ENCODE measurements around the gene FAM120B. TPM values are rescaled to one million over a fixed set of nuclear protein-coding genes. Genes with fewer than 3 reads are reported as not detected.

Gene FAM120B
- total RNA-seq, 5 donors from 2014 or later (not counting 1 experiment from before 2014, with no cell fraction given): 34.1 to 39.8 (median 38.0) TPM

GRCh38 chr6:170267688-170268087 is 38.9 kb upstream of the FAM120B start:
- H3K4me3 Mint-ChIP-seq: no peak overlapping the region
- ChIA-PET CTCF (interaction anchor here in 1 of 2 donors (0.7 kb wide), 1 partner anchor 8 kb away, joined by 3 read pairs; no protein-coding TSS in a partner anchor), POLR2A (no interaction called here)
- H3K9me3 ChIP-seq: no peaks in the 10 kb centered on the region
- peaks cover 16 to 19% (median 17%) of the 10 kb centered on the region in 3 donors for H3K4me1 Mint-ChIP-seq
- no peak for DNase-seq
- 74% methylated on average over 11 of the region's 14 CpGs for WGBS (ENCODE audit: insufficient coverage)
- H3K4me1 ChIP-seq (ENCODE audit: control insufficient read depth in 1 of 2, extremely low read depth in 1 of 2, insufficient read depth in 2 of 2, low read length in 2 of 2): peaks cover 0 to 20% of the 10 kb centered on the region in 2 experiments
- H3K36me3 Mint-ChIP-seq: no peaks in the 10 kb centered on the region
- no peaks in the 10 kb centered on the region for H3K36me3 ChIP-seq (ENCODE audit: control insufficient read depth in 2 of 2, extremely low read depth in 1 of 2, insufficient read depth in 1 of 2, low read length in 1 of 2)
- no peaks in the 10 kb centered on the region for H3K9me3 Mint-ChIP-seq
- peaks cover 0 to 65% of the 10 kb centered on the region in 2 experiments for H3K27me3 ChIP-seq (replicated peaks in 1 of 2; ENCODE audit: control insufficient read depth in 2 of 2, extremely low read depth in 1 of 2, insufficient read depth in 2 of 2, low read length in 1 of 2)
- H3K4me3 ChIP-seq (ENCODE audit: control insufficient read depth in 1 of 2, extremely low read depth in 1 of 2, low read length in 1 of 2): no peak overlapping the region
- ATAC-seq (replicated peaks in 1 of 4): no peak
- H3K27ac ChIP-seq (ENCODE audit: low read length): no peak overlapping the region
- peaks cover 5 to 24% of the 10 kb centered on the region in 2 donors for H3K27me3 Mint-ChIP-seq
- no peak overlapping the region for H3K27ac Mint-ChIP-seq

GRCh38 chr6:170268216-170269129 is 38.1 kb upstream of the FAM120B start:
- H3K36me3 ChIP-seq (ENCODE audit: control insufficient read depth in 2 of 2, extremely low read depth in 1 of 2, insufficient read depth in 1 of 2, low read length in 1 of 2): no peaks in the 10 kb centered on the region
- ATAC-seq (replicated peaks in 1 of 4) (no peak), DNase-seq (no peak)
- Mint-ChIP-seq H3K36me3 (no peaks in the 10 kb centered on the region), H3K9me3 (no peaks in the 10 kb centered on the region), H3K27ac (no peak overlapping the region), H3K4me3 (no peak overlapping the region), H3K4me1 (peaks cover 17 to 24% (median 18%) of the 10 kb centered on the region in 3 donors), H3K27me3 (peaks cover 0 to 16% of the 10 kb centered on the region in 2 donors)
- peaks cover 0 to 28% of the 10 kb centered on the region in 2 experiments for H3K4me1 ChIP-seq (ENCODE audit: control insufficient read depth in 1 of 2, extremely low read depth in 1 of 2, insufficient read depth in 2 of 2, low read length in 2 of 2)
- ChIA-PET CTCF (interaction anchor here in 1 of 2 donors (0.7 kb wide), 1 partner anchor 8 kb away, joined by 3 read pairs; no protein-coding TSS in a partner anchor), POLR2A (no interaction called here)
- H3K4me3 ChIP-seq (ENCODE audit: control insufficient read depth in 1 of 2, extremely low read depth in 1 of 2, low read length in 1 of 2): no peak overlapping the region
- H3K9me3 ChIP-seq: no peaks in the 10 kb centered on the region
- peaks cover 0 to 66% of the 10 kb centered on the region in 2 experiments for H3K27me3 ChIP-seq (replicated peaks in 1 of 2; ENCODE audit: control insufficient read depth in 2 of 2, extremely low read depth in 1 of 2, insufficient read depth in 2 of 2, low read length in 1 of 2)
- H3K27ac ChIP-seq (ENCODE audit: low read length): no peak overlapping the region
- WGBS (ENCODE audit: insufficient coverage): 86% methylated on average over 16 of the region's 22 CpGs

DNA sequence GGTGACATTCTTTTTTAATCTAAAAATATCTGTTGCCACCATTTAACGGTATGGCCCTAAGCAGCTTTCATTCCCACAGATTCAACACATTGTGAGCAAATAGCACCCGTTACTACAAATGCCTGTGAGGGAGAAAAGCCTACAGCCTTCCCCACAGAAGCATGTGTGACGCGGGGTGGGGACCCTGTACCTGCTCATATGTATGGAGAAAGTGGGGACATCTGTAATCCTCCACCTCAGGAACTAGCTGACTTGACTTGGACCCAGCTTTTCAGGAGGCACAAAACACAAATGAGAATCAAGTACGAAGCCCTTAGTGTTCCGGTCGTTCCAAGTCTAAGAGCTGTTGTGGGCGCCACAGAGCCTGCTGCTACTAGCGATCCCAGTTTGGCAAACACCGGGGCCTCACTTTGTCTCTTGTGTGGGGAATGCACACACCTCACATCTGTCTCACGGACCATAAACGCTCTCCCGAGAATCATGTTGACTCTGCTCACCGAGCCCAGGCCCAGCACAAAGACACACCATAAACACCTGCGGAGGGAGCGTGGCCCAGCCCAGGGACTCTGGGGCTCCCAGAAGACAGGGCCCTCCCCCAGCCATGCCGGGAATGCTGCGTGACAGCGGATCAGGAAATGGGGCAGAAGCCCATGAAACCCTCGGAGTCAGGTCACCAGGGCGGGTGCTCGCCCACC is 37.3 kb upstream of the FAM120B start:
- Mint-ChIP-seq H3K36me3 (no peaks in the 10 kb centered on the region), H3K9me3 (no peaks in the 10 kb centered on the region), H3K4me1 (peaks cover 18 to 29% (median 22%) of the 10 kb centered on the region in 3 donors), H3K27me3 (peaks cover 0 to 17% of the 10 kb centered on the region in 2 donors), H3K27ac (peak overlapping the region in 1 of 2 donors; percentile 52), H3K4me3 (no peak overlapping the region)
- 90% methylated on average over 12 of the region's 22 CpGs for WGBS (ENCODE audit: insufficient coverage)
- DNase-seq (no peak), ATAC-seq (replicated peaks in 1 of 4) (no peak)
- CTCF ChIA-PET: no interaction called here
- H3K27ac ChIP-seq (ENCODE audit: low read length): no peak overlapping the region
- H3K36me3 ChIP-seq (ENCODE audit: control insufficient read depth in 2 of 2, extremely low read depth in 1 of 2, insufficient read depth in 1 of 2, low read length in 1 of 2): no peaks in the 10 kb centered on the region
- peaks cover 0 to 66% of the 10 kb centered on the region in 2 experiments for H3K27me3 ChIP-seq (replicated peaks in 1 of 2; ENCODE audit: control insufficient read depth in 2 of 2, extremely low read depth in 1 of 2, insufficient read depth in 2 of 2, low read length in 1 of 2)
- H3K4me3 ChIP-seq (ENCODE audit: control insufficient read depth in 1 of 2, extremely low read depth in 1 of 2, low read length in 1 of 2): no peak overlapping the region
- H3K4me1 ChIP-seq (ENCODE audit: control insufficient read depth in 1 of 2, extremely low read depth in 1 of 2, insufficient read depth in 2 of 2, low read length in 2 of 2): peaks cover 0 to 34% of the 10 kb centered on the region in 2 experiments
- POLR2A ChIA-PET: interaction anchor here in 1 of 2 donors (0.5 kb wide), 1 partner anchor 796 kb away, joined by 3 read pairs; no protein-coding TSS in a partner anchor
- H3K9me3 ChIP-seq: no peaks in the 10 kb centered on the region

GRCh38 chr6:170269846-170270541 is 36.6 kb upstream of the FAM120B start:
- peaks cover 0 to 15% of the 10 kb centered on the region in 2 donors for H3K27me3 Mint-ChIP-seq
- no peak for ATAC-seq (replicated peaks in 1 of 4)
- Histone ChIP-seq H3K27ac (ENCODE audit: low read length) (no peak overlapping the region), H3K9me3 (no peaks in the 10 kb centered on the region), H3K4me1 (ENCODE audit: control insufficient read depth in 1 of 2, extremely low read depth in 1 of 2, insufficient read depth in 2 of 2, low read length in 2 of 2) (peaks cover 0 to 39% of the 10 kb centered on the region in 2 experiments), H3K36me3 (ENCODE audit: control insufficient read depth in 2 of 2, extremely low read depth in 1 of 2, insufficient read depth in 1 of 2, low read length in 1 of 2) (no peaks in the 10 kb centered on the region), H3K4me3 (ENCODE audit: control insufficient read depth in 1 of 2, extremely low read depth in 1 of 2, low read length in 1 of 2) (no peak overlapping the region), H3K27me3 (replicated peaks in 1 of 2; ENCODE audit: control insufficient read depth in 2 of 2, extremely low read depth in 1 of 2, insufficient read depth in 2 of 2, low read length in 1 of 2) (peaks cover 0 to 68% of the 10 kb centered on the region in 2 experiments)
- H3K27ac Mint-ChIP-seq: peak overlapping the region in 1 of 2 donors; percentile 52
- peaks cover 18 to 29% (median 22%) of the 10 kb centered on the region in 3 donors for H3K4me1 Mint-ChIP-seq
- H3K36me3 Mint-ChIP-seq: no peaks in the 10 kb centered on the region
- H3K9me3 Mint-ChIP-seq: no peaks in the 10 kb centered on the region
- DNase-seq: no peak
- H3K4me3 Mint-ChIP-seq: no peak overlapping the region
- 88% methylated on average over 13 of the region's 17 CpGs for WGBS (ENCODE audit: insufficient coverage)
- ChIA-PET POLR2A (interaction anchor here in 1 of 2 donors (0.5 kb wide), 1 partner anchor 797 kb away, joined by 3 read pairs; no protein-coding TSS in a partner anchor), CTCF (no interaction called here)

- Histone ChIP-seq H3K4me1 (ENCODE audit: control insufficient read depth in 1 of 2, extremely low read depth in 1 of 2, insufficient read depth in 2 of 2, low read length in 2 of 2) (peaks cover under 1 to 39% of the 10 kb centered on the region in 2 experiments), H3K4me3 (ENCODE audit: control insufficient read depth in 1 of 2, extremely low read depth in 1 of 2, low read length in 1 of 2) (peak overlapping the region; percentile 52 to 85), H3K36me3 (ENCODE audit: control insufficient read depth in 2 of 2, extremely low read depth in 1 of 2, insufficient read depth in 1 of 2, low read length in 1 of 2) (no peaks in the 10 kb centered on the region), H3K27me3 (replicated peaks in 1 of 2; ENCODE audit: control insufficient read depth in 2 of 2, extremely low read depth in 1 of 2, insufficient read depth in 2 of 2, low read length in 1 of 2) (peaks cover 0 to 65% of the 10 kb centered on the region in 2 experiments), H3K27ac (ENCODE audit: low read length) (peak overlapping the region; percentile 66), H3K9me3 (no peaks in the 10 kb centered on the region)
- POLR2A ChIA-PET: no interaction called here
- DNase-seq: no peak
- no peak for ATAC-seq (replicated peaks in 1 of 4)
- Mint-ChIP-seq H3K36me3 (no peaks in the 10 kb centered on the region), H3K9me3 (no peaks in the 10 kb centered on the region), H3K27me3 (peaks cover 0 to 15% of the 10 kb centered on the region in 2 donors), H3K27ac (peak overlapping the region; percentile 88 to 90), H3K4me3 (peak overlapping the region; percentile 81 to 92 (median 84)), H3K4me1 (peaks cover 18 to 29% (median 22%) of the 10 kb centered on the region in 3 donors)
- 98% methylated on average over 15 of the region's 19 CpGs for WGBS (ENCODE audit: insufficient coverage)
- CTCF ChIA-PET: no interaction called here
These were observed 35.5 kb upstream of the FAM120B start for GRCh38 chr6:170270984-170271593.

Data from T-cell (primary cell).